D341Med (cell line): ENCODE measurements around the gene CCNYL1.

Source experiments
- DNase-seq: peaks from one replicate; pipeline ENCODE4 v3.0.0; 2012; ENCODE audit warnings: low spot score

The CCNYL1 gene

DNA sequence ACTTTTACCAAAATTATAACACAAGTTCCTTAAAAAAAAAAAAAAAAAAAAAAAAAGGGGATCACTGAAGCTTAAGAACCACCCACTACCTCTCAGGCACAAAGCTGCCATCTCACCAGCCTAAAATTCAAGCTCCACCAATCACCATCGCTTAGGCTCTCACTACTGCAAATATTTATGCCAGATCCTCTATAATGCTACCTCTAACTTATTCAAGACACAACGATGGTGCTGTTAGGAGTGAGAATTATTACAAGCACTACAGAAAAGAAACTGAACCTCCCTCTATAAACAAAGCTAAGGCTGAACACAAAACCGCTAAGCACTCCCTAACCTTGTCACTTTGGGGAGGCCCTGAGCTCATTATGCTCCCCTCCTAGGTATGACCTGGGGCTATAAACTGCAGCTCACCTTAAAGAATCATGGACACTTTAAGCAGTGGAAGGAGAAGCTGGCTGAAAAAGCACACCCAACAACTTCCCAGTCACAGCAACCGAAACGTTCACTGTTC, 54.7 kb downstream of the CCNYL1 start:
- no peak for DNase-seq

GRCh38 chr2:207766697-207767460, 55.4 kb downstream of the CCNYL1 start:
- no peak for DNase-seq

GRCh38 chr2:207767461-207768167, 56.2 kb downstream of the CCNYL1 start:
- peak; percentile 30 for DNase-seq

DNA sequence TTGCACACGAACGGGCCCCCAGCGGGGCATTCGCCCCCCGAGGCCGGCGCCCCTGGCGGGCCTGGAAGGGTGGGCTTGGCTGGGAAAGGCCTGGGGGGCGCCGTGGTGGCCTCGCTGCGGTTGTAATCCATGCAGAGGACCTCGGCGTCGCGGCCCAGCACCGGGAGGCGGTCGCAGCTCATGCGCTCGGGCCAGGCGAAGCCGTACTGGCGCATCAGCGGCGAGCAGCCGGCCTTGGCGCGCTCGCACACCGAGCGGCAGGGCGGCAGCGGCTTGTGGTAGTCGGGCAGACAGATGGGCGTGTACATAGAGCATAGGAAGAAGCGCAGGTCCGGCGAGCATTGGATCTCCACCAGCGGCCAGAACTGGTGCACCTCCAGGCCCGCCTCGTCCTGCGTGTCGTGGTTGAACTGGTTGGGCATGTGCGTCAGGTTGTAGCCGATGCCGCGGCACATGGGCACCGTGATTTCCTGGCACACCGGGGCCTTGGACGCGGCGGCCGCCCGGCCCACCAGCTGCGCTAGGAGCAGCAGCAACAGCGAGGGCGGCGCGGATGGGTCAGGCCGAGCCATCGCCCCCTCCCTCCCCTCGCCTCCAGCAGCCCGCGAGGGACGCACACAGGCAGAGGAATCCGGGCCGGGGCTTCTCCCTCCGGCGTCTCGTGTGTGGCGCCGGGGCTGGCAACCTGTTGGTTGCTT, 56.9 kb downstream of the CCNYL1 start:
- peak; percentile 58 for DNase-seq

- DNase-seq, result peak; percentile 35
Measured at GRCh38 chr2:207768866-207769596, 57.6 kb downstream of the CCNYL1 start.

- DNase-seq, result no peak
Measured at GRCh38 chr2:207770602-207771404, 59.4 kb downstream of the CCNYL1 start.

- DNase-seq, result no peak
Measured at GRCh38 chr2:207771421-207771820, 60.0 kb downstream of the CCNYL1 start.

DNA sequence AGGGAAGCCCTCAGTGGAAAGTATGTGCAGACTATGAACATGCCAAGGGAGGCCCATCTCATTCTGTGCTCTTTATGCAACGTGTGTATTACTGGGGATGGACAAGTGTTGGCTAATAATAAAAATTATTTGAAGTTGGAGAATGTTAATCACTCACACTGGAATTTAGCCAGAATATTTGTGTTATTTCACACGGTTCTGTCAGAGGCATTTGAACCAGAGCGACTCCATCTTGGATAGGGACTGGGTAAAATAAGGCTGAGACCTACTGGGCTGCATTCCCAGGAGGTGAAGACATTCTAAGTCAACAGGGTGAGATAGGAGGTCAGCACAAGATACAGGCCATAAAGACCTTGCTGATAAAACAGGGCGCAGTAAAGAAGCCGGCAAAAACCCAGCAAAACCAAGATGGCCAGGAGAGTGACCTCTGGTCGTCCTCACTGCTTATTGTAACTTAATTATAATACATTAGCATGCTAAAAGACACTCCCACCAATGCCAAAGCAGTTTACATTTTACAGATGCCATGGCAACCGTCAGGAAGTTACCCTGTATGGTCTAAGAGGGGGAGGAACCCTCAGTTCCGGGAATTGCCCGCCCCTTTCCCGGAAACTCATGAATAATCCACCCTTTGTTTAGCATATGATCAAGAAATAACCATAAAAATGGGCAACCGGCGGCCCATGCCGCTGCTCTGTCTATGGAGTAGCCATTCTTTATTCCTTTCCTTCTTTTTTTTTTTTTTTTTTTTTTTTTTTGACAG, 60.8 kb downstream of the CCNYL1 start:
- DNase-seq, result no peak

GRCh38 chr2:207772844-207773205, 61.4 kb downstream of the CCNYL1 start:
- DNase-seq, result no peak

- DNase-seq, result no peak
Measured at GRCh38 chr2:207775473-207775872, 64.0 kb downstream of the CCNYL1 start.

GRCh38 chr2:207777124-207777523, 65.7 kb downstream of the CCNYL1 start:
- no peak for DNase-seq

GRCh38 chr2:207778298-207778882, 67.0 kb downstream of the CCNYL1 start:
- no peak for DNase-seq

DNA sequence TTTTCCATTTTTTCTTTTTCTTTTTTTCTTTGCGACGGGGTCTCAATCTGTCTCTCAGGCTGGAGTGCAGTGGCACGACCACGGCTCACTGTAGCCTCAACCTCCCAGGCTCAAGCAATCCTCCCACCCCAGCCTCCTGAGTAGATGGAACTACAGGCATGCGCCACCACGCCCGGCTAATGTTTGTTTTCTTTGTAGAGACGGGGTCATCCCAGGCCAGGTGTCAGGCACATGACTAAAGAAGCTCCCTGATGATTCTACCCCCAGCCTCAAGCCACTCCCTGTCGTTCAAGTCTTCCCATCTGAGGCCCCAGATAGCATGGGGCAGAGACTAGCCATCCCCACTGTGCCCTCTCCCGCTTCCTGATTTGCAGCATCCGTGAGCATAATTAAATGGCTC, 68.1 kb downstream of the CCNYL1 start:
- no peak for DNase-seq

GRCh38 chr2:207782238-207783030, 71.0 kb downstream of the CCNYL1 start:
- no peak for DNase-seq

DNA sequence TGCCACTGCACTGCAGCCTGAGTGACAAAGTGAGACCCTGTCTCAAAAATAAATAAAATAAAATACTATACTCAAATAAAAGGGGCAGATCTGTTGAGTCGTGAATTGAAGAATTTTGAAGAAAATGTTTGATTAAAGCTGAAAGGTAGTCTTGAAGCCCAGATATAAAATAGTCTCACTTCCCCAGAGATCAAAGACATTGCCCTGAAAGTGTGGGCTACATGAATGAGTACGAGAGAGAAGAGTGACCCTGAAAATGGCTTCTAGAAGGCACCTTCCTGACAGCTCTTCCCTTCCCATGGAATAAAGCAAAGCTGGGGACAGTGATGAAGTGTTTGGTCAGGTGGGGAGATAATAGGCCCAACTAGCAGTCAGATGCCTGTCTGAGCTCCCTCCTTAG, 72.1 kb downstream of the CCNYL1 start:
- DNase-seq, result no peak

- no peak for DNase-seq
Measured at GRCh38 chr2:207784898-207785297, 73.5 kb downstream of the CCNYL1 start.

DNA sequence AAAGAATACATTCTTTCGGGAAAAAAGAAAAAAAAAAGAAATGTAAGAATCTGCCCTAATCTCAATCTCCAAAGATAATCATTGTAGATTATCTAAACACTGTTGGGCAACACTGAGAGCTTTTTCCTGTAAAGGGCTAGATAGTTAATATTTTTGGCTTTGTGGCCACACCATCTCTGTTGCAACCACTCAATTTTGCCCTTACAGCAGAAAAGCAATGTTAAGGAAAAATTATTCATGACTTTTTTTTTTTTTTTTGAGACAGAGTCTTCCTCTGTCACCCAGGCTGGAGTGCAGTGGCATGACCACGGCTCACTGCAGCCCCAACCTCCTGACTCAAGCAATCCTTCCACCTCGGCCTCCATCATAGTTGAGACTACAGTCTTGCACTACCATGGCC, 75.6 kb downstream of the CCNYL1 start:
- DNase-seq, result no peak

DNA sequence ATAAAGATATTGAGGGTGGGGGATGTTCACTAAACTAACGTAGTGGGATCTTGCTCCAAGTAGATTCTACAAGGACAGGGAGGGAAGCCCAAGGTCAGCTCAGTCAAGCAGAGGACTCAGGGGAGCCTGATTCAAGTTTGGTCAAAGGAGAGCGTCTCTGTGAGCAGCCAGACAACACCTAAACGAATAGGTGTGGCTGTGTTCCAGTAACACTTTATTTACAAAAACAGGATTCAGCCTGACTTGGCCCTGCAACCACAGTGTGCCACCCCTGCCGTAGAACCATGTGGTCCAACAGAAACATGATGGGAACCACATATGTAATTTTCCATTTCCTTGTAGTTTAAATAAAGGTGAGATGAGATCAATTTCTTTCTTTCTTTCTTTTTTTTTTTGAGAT, 76.4 kb downstream of the CCNYL1 start:
- no peak for DNase-seq

DNA sequence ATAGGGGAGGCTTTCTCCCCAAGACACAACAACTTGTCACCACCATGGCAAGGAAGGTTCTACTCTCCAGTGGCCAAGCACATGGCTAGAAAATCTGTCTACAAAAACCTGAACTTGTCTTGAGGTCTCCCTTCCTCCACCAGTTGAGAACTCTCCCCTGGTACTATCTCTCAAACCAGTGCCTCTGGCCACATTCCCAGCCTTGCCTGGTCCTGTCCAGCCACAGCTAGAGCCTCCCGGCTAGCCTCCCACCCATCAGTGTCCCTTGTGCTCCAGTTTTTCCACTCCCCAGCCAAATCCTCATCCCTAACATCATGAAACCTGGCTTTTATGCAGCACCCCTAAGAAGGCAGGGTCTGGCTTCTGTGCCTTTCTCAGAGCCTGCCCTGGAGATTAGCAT, 79.5 kb downstream of the CCNYL1 start:
- DNase-seq, result no peak
